Myocyte (in vitro differentiated cells): ENCODE data around the gene PPIL1. TPM values are rescaled to one million over a fixed set of nuclear protein-coding genes. Genes with fewer than 3 reads are reported as not detected.
"Not testable (repeated sequence)": the region's sequence is repeated elsewhere in the genome, so short reads cannot be mapped to it uniquely, and the experiment has no call there.

Experiments
- DNase-seq: peaks from one replicate; pipeline ENCODE4 v3.0.0-alpha.2; 2012; ENCODE audit warnings: low read depth
- total RNA-seq: library from RNA; depleted of rRNA; stranded (reverse); fragments of >200 nt; gene quantifications from 2 replicates; pipeline ENCODE4 v1.2.3, GENCODE V29; 2014

Gene PPIL1
- total RNA-seq, 1 donor from 2014 or later = 31.3 TPM

- DNase-seq = no peak
Measured at GRCh38 chr6:36817176-36817817, 57.3 kb downstream of the PPIL1 start.

GRCh38 chr6:36815962-36816735 lies 58.5 kb downstream of the PPIL1 start:
- no peak for DNase-seq

GRCh38 chr6:36814249-36814648 lies 60.4 kb downstream of the PPIL1 start:
- DNase-seq = no peak

GRCh38 chr6:36813526-36813925 lies 61.1 kb downstream of the PPIL1 start:
- DNase-seq = no peak

- not testable (repeated sequence) for DNase-seq
Measured at GRCh38 chr6:36813047-36813446, 61.6 kb downstream of the PPIL1 start.

GRCh38 chr6:36809941-36810803 lies 64.4 kb downstream of the PPIL1 start:
- DNase-seq = no peak

GRCh38 chr6:36809156-36809555 lies 65.4 kb downstream of the PPIL1 start:
- DNase-seq = no peak

GRCh38 chr6:36808634-36809033 lies 66.0 kb downstream of the PPIL1 start:
- DNase-seq = no peak

- no peak for DNase-seq
Measured at GRCh38 chr6:36807750-36808149, 66.9 kb downstream of the PPIL1 start.

- DNase-seq = no peak
Measured at GRCh38 chr6:36807143-36807542, 67.5 kb downstream of the PPIL1 start.

- no peak for DNase-seq
Measured at GRCh38 chr6:36805917-36806316, 68.7 kb downstream of the PPIL1 start.

- no peak for DNase-seq
Measured at GRCh38 chr6:36805096-36805797, 69.4 kb downstream of the PPIL1 start.

Other genes with a start within 250 kb of the PPIL1 start
- gene CDKN1A, start 196.1 kb downstream of the PPIL1 start, total RNA-seq = 1,798 and 2,123 TPM in 2 replicates
- not detected in 2 replicates for gene RAB44, start 177.0 kb downstream of the PPIL1 start, total RNA-seq
- gene CPNE5, start 35.4 kb downstream of the PPIL1 start, total RNA-seq = 0.13 and 1.2 TPM in 2 replicates
- 44.8 and 65.6 TPM in 2 replicates for gene C6orf89, start 11.1 kb upstream of the PPIL1 start, total RNA-seq
- not detected in 2 replicates for gene PI16, start 79.9 kb upstream of the PPIL1 start, total RNA-seq
- gene MTCH1, start 111.4 kb upstream of the PPIL1 start, total RNA-seq = 138 and 183 TPM in 2 replicates
- gene FGD2, start 130.9 kb upstream of the PPIL1 start, total RNA-seq = not detected in 2 replicates